DMS 273 (cell line): ENCODE measurements around the gene RASAL2.

Experiments
- DNase-seq: peaks from one replicate; lab custom pipeline; 2025; ENCODE audit not compliant: unreplicated experiment; lab: John Stamatoyannopoulos, UW

The RASAL2 gene

DNA sequence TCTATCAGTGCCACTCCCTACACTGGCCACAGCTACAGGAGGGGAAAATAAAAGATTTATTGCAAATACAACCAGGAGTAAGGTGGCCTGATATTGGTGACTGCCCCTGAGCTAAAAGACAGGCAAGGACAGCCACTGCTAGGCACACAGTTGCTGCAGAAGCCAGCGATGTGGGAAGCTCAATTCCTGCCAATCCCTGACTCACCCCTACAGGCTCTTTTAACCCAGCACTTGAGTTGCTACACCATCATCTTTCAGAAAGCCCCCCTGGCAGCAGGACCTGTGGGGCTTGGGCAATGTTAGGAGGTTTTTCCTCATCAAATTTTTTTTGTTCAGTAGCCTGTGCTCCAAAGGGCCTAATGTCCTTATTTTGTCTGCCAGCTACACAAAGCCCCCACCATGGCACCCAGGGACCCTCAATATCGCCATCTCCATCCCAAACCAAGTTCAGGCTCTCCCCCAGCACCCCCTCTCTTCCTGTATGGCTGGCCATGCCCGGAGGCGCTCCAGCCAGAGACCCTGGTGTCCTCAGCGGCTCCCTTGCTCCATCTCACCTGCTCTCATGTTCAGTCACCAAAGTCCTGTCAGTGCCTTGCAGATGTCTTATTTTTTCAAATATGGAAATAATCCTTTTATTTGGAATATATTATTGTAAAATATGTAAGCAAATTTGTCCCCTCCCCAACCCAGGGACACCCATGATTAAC, 389.5 kb downstream of the RASAL2 start:
- no peak for DNase-seq

- no peak for DNase-seq
These were observed 390.9 kb downstream of the RASAL2 start for GRCh38 chr1:178484698-178485225.

DNA sequence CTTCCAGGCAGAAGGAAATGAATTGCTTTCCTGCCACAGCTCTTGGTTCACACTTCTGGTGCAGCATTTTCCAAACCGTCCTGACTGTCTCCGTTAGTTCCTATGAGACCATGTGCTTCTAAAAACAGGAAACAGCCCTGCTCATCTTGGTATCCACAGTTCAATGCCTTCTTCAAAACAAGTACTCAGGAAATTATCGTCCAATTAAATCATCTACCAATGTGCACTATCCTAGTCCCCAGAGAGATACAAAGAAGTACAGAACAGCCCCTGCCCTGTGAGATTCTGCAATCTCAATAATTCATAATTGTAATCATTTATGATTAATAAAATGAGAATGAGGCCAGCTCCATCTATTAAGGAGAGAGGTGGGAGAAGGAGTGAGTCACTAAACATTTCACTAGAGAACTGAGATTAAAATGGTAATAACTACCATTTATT, 391.7 kb downstream of the RASAL2 start:
- DNase-seq = no peak

- DNase-seq = no peak
These were observed 392.5 kb downstream of the RASAL2 start for GRCh38 chr1:178486100-178487069.

GRCh38 chr1:178487070-178487615, 393.2 kb downstream of the RASAL2 start:
- no peak for DNase-seq

DNA sequence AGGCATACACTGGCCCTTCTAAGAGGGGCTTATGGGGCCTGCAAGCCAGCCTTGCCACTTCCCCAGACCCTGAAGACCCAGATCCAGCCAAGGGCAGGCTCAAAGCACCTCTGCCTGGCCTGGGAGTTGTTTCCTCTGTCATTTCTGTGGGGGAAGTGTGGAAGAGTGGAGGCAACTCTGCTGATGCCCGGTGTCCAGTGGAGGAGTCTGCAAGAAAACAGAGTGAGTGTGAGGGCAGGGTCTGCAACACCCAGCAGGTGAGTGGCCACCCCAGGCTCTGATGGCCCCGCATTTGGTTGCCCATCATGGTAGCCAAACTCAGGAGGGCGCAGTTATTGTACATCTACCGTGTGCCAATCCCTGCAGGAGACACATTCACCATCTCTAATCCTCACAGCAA, 394.5 kb downstream of the RASAL2 start:
- no peak for DNase-seq

DNA sequence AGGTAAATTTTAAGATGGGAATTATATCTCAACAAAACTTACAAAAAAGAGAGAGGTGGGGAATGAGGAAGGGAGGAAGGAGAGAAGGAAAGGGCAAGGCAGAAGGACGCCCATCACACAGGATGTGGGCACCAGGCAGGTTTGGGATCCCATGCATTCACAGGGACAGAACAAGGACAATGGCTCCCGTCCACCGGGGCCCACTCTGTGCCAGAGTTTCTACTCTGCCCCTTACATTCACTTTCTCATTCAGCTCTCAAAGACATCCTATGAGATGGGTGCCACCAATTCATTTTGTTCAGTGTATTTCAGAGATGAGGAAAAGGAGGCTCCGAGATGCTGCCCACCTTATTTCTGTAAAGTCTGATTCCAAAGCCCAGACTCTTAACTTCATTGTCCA, 395.5 kb downstream of the RASAL2 start:
- no peak for DNase-seq

GRCh38 chr1:178490136-178490535, 396.2 kb downstream of the RASAL2 start:
- DNase-seq = no peak

- no peak for DNase-seq
These were observed 397.1 kb downstream of the RASAL2 start for GRCh38 chr1:178490967-178491366.

GRCh38 chr1:178491721-178492120, 397.8 kb downstream of the RASAL2 start:
- DNase-seq = no peak

DNA sequence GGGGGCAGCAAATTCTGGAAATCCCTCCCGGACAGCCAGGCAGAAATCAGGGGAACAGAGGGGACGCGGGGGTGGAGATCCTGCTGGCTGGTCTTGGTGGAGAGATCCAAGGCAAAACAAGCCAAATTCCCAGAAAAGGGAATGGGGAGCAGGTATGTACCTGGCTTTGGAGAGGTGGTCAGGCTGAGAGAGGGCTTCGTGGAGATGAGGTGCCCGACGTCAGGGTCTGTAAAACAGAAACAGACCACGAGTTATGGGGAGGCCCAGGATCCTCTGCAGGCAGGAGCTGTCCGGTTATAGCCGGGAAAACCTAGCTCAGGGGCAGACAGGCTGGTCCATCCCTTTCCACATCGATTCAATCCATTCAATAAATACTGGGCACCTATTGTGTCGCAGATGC, 398.4 kb downstream of the RASAL2 start:
- no peak for DNase-seq

GRCh38 chr1:178493301-178493741, 399.4 kb downstream of the RASAL2 start:
- DNase-seq = no peak

DNA sequence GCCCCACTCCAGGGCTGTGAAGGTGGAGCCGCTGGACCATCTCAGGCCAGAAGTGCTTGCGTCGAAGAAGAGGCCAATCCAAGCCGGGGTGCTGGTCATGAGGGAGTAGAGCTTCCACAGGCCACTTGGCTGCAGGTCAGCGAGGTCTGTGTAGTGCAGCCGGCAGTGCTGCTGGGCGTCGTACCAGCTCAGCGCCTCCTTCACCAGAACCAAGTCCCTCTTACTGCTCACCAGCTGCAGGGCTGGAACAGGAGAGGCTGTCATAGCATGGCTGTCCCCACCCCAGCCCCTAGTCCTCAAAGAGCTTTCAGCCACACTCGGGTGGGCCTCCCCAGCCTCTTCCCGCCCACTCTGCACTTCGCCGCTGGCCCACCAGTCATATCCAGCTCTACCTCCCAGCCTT, 400.7 kb downstream of the RASAL2 start:
- no peak for DNase-seq

DNA sequence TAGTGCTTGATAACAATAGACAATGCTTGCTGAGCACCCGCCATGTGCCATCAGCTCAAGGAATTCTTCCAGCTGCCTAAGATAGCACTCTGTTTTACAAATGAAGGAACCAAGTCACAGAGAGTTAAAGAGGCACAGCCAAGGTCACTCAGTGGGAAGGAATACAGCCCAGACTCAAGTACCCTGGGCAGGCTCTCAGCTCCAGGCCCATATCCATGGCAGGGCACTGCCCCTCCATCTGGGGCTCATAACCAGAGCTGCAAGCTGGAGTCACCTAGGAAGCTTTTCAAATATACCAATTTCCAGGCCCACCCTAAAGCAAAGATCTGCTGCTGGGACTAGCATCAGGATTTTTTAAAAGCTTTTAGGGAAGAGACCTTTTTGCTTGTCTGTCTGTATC, 401.3 kb downstream of the RASAL2 start:
- DNase-seq = no peak

DNA sequence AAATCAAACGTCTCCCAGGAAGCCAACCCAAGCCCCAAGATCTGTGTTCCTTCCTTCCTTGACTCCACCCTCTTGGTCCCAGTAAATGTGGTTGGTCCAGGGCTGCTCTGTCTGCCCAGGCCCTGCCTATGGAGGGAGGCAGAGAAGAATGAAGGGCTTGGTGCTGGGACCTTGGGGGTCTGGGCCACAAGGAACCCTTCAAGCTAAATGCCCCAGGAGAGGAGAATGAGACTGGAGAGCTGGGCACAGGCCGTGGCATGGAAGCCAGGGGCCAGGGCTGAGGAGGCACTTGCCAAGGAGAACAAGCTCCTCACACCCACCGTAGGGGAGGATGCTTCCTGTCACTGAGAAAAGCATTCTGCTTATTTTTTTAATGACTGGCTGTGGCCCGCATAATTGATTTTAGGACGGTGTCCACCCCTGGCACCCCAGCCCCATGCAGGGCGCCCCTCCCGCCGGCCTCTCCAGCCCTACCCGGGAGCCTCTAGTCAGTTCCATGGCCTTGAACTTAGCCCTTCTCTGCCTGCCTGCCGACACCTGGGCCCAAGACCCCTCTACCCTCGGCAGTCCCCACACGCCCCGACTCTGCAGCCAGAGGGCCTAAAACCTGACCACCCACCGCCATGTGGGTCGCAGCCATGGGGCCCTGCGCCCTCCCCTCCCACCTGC, 402.0 kb downstream of the RASAL2 start:
- DNase-seq = no peak

- no peak for DNase-seq
These were observed 402.7 kb downstream of the RASAL2 start, which contains the start of gene CLEC20A for GRCh38 chr1:178496410-178497135. Gene CLEC20A, minus strand, starts transcription at chr1:178496964. Its CDS starts 25 bp downstream, at chr1:178496939.

GRCh38 chr1:178497903-178498478, 404.1 kb downstream of the RASAL2 start:
- no peak for DNase-seq

DNA sequence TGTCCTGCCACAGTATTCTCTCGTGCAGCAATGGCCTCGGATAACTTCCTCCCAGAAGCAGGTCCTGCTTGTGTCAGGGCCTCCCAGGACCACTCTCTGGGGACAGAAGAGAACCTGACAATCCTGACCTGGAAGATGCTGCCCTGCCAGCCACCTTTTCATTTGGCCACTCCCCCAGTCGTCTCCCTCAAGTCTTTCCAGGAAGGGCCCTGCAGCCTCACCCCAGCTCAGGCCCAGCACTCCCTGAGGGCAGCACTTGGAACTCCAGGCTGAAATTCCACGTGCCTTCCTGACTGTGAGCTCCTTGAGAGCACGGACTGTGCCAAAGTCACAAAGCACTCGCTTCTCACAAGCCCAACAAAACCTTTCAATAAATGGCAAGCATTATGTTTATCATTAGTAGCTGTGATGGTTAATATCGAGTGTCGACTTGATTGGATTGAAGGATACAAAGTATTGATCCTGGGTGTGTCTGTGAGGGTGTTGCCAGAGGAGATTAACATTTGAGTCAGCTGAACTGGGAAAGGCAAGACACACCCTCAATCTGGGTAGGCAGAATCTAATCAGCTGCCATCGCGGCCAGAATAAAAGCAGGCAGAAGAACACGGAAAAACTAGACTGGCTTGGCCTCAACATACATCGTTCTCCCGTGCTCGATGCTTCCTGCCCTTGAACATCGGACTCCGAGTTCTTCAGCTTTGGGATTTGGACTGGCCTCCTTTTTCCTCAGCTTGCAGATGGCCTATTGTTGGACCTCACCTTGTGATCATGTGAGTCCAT, 405.2 kb downstream of the RASAL2 start:
- DNase-seq = no peak
